ENCODE results near the gene MAL.
A peak's percentile ranks its signal among the peaks of the same experiment; 100 is the strongest.

MAL gene

DNA sequence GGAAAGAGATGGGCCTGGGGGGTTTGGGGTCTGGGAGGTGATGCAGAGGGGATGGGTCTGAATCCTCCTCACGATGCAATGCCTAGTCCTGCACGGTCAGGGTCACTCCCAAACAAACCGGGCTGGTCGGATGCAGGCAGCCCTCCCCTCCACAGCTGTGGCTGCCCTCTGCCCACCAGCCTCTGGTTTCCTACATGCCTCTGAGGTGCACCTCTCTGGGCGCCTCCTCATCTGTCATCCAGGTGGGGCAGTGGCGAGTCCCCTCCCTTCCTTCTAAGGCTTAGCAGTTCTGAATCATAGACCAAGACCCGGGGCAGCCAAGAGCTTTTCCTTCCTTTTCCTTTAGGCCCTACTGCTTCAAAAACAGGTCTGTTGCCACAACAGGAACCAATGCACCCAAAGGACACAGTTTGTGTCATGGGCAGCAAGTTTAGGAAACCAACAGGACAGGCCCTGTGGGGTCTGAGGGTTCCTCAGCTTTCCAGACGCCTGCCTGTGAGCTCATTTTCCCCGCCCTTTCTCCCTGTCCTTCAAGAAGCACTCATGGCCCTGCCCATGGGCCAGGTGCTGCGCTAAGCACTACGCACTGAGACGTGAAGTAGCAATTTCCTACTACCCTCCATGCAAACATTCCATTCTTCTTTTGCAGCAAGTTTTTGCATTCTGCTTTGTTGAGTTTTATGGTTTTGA, 6.5 kb upstream of the MAL start:
- FAIRE-seq (no peak), DNase-seq (ENCODE audit: insufficient read length) (no peak)
- TF ChIP-seq POLR2AphosphoS5 (IDR thresholded peaks at IDR 0.05; ENCODE audit: low read depth, low read length) (no peak), POLR2A (IDR thresholded peaks at IDR 0.05; ENCODE audit: low read depth, low read length) (no peak), TAF1 (IDR thresholded peaks at IDR 0.05; ENCODE audit: borderline replicate concordance, low read depth, low read length) (no peak)

DNA sequence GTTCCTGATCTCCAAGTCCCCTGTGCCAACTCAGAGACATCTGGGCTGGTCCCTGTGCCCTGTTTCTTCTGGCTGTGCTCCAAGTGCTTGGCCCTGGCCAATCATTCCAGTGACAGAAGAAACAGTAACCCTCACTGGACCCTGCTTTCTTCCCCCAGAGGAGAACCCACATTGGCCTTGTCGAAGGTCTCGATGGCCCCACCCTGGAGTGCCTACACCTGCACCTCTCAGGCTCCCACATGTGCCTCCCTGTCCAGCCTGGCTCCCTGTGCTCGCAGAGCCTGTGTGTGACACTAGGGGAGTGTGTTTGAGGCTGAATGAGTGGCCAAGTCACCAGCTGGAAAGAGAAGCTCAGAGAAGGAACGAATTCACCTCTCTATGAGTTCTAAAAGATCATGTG, 5.9 kb upstream of the MAL start:
- TF ChIP-seq POLR2AphosphoS5 (IDR thresholded peaks at IDR 0.05; ENCODE audit: low read depth, low read length) (no peak), POLR2A (IDR thresholded peaks at IDR 0.05; ENCODE audit: low read depth, low read length) (no peak), TAF1 (IDR thresholded peaks at IDR 0.05; ENCODE audit: borderline replicate concordance, low read depth, low read length) (no peak)
- DNase-seq (ENCODE audit: insufficient read length) (no peak), FAIRE-seq (no peak)

DNA sequence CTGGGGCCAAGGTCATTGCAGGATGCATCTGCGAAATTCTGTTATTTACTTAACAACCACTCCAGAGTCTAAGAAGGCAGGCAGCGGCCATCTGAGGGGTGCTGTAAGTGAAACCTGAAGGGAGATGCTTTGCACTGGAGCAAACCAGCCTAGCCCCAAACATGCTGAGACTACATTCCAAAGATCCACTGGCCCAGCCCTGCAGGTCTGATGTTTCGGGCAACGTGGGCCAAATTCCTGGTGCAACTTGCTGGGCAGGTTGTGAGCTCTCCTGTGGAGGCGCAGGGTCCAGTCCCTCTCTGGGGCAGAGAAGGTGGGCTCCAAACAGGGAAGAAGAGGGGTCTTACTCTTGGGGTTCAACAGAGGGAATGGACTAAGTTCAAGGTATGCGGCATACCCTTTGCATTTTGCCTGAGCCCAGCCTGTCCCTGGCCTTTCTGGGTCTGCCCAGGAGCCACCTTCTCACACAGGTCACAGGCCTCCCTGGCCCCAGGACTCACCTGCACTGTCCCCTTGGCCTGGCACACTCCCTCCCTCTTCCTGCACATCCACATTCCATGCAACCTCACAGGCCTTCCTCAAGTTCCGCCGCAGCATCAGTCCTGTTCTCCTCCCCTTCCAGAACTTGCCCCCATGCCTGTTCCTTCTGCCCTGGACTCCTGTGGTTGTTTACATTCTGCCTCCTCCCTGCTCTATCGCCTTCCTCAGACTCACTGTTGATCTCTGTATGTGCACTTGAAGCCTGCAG, 5.1 kb upstream of the MAL start:
- TF ChIP-seq POLR2AphosphoS5 (IDR thresholded peaks at IDR 0.05; ENCODE audit: low read depth, low read length) (no peak), POLR2A (IDR thresholded peaks at IDR 0.05; ENCODE audit: low read depth, low read length) (no peak), TAF1 (IDR thresholded peaks at IDR 0.05; ENCODE audit: borderline replicate concordance, low read depth, low read length) (no peak)
- DNase-seq (ENCODE audit: insufficient read length) (no peak), FAIRE-seq (no peak)

DNA sequence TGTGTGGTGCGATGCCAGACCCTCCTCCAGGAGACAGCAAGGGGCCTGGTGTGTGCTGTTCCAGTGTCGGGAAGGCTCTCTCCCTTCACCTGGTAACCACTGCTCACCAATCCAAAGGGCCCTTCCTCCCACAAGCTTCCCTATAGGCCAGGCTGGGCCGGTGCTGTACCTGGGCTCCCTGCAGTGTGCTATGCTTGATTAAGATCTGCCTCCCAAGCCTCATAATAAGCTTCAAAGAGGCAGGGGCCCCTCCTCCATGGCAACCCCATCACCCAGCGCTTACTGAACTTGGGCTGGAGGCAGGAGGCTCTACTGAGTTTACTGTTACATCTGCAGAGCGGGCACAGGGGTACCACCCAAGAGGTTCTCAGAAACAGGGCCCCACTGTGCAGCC, 4.5 kb upstream of the MAL start:
- DNase-seq (ENCODE audit: insufficient read length) (no peak), FAIRE-seq (no peak)
- no peak for TF ChIP-seq TAF1 (IDR thresholded peaks at IDR 0.05; ENCODE audit: borderline replicate concordance, low read depth, low read length)
- no peak for TF ChIP-seq POLR2A (IDR thresholded peaks at IDR 0.05; ENCODE audit: low read depth, low read length)
- TF ChIP-seq POLR2AphosphoS5 (IDR thresholded peaks at IDR 0.05; ENCODE audit: low read depth, low read length): no peak

DNA sequence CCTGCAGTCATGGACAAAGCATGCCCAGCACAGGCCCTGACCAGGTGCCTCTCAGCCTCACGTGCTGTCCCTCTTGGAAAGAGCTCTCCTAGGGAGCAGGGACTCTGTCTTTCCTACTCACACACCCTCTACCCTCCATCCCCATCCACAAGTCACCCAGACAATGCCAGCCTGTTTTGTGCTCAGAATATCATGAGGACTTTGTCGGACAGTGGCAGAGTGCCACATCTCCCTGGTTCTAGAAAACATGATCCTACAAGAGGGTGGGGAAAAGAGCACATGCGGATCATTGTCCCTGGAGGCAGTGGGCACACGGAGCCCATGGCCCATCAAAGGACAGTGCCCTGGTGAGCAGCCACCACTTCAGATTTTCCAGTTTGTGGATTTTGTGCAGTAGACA, 3.7 kb upstream of the MAL start:
- FAIRE-seq (no peak), DNase-seq (ENCODE audit: insufficient read length) (no peak)
- TF ChIP-seq POLR2AphosphoS5 (IDR thresholded peaks at IDR 0.05; ENCODE audit: low read depth, low read length) (no peak), POLR2A (IDR thresholded peaks at IDR 0.05; ENCODE audit: low read depth, low read length) (no peak), TAF1 (IDR thresholded peaks at IDR 0.05; ENCODE audit: borderline replicate concordance, low read depth, low read length) (no peak)

DNA sequence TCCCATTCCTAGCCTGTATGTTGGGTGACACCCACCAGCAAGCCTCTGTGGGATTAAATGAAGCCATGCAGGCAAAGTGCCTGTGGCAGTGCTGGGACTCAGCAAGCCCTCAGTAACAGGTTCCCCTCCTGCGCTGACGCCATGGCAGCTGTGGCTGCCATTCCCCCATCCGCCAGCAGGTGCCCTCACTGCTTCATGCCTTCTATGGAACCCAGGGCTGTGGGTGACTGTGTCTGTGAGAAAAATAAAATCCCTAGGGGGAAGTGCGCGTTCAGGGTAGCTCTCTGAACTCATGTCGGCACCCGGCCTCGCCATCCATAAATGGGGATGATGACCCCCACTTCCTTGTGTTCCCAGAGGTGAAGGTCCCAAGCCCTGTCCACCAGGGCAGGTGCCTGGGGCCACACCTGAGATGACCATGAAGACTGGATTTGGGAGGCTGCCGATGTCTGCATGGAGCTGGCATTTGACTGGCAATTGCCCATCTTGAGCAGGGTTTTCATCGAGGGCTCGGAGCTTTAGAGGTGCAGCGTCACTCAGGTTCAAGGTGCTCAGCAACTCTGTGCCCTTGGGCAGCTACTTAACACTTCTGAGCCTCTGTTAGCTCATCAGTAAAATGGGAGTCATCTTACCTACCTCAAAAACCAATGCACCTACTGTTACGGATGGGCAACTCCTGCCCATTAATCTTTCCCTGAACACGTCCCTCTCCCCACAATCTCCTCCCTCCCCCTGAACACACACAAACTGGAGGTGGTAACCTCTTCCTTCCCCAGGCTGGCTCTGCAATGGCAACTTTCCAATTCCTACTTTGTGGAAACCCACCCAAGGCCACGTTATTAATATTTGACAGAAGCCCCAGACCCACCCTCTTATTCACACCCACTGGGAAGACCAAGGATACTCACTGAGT, 2.9 kb upstream of the MAL start:
- FAIRE-seq: peak; percentile 95
- TF ChIP-seq POLR2AphosphoS5 (IDR thresholded peaks at IDR 0.05; ENCODE audit: low read depth, low read length) (no peak), POLR2A (IDR thresholded peaks at IDR 0.05; ENCODE audit: low read depth, low read length) (no peak), TAF1 (IDR thresholded peaks at IDR 0.05; ENCODE audit: borderline replicate concordance, low read depth, low read length) (no peak)
- peak; percentile 78 for DNase-seq (ENCODE audit: insufficient read length)

DNA sequence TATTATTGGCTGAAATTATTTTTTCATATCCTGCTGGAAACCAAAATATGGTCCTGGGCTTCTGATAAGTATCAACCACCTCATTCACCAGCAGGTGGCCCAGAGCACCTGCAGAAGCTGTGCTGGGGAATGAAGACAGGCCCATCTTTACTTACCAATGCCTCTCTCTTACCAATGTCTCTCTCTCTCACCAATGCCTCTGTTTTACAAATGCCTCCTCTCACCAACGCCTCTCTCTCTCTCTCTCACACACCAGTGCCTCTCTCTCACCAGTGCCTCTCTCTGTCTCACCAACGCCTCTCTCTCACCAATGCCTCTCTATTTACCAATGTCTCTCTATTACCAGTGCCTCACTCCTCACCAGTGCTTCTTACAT, 2.3 kb upstream of the MAL start:
- no peak for DNase-seq (ENCODE audit: insufficient read length)
- no peak for TF ChIP-seq POLR2A (IDR thresholded peaks at IDR 0.05; ENCODE audit: low read depth, low read length)
- no peak for TF ChIP-seq POLR2AphosphoS5 (IDR thresholded peaks at IDR 0.05; ENCODE audit: low read depth, low read length)
- no peak for TF ChIP-seq TAF1 (IDR thresholded peaks at IDR 0.05; ENCODE audit: borderline replicate concordance, low read depth, low read length)
- peak; percentile 83 for FAIRE-seq

DNA sequence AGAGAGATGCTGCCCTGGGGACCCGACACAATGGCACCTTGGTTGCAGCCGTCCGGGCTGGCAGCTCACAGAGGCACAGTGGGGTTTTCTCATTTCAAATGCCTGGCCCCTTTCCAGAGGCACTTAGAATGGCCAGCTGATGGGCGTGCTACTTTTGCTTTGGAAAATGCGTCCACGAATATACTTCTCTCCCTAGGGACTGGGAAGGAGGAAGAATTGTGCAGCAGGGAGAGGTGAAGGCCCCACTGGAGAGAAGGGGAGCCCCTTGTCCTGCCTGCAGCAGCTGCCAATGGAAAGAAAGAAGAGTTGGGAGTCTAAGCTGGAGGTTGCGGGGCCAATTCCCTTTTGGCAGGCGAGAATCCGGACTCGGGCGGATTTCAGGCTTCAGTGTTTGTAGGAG, 1.1 kb upstream of the MAL start:
- TF ChIP-seq POLR2AphosphoS5 (IDR thresholded peaks at IDR 0.05; ENCODE audit: low read depth, low read length) (no peak), POLR2A (IDR thresholded peaks at IDR 0.05; ENCODE audit: low read depth, low read length) (no peak), TAF1 (IDR thresholded peaks at IDR 0.05; ENCODE audit: borderline replicate concordance, low read depth, low read length) (no peak)
- FAIRE-seq: no peak
- no peak for DNase-seq (ENCODE audit: insufficient read length)

DNA sequence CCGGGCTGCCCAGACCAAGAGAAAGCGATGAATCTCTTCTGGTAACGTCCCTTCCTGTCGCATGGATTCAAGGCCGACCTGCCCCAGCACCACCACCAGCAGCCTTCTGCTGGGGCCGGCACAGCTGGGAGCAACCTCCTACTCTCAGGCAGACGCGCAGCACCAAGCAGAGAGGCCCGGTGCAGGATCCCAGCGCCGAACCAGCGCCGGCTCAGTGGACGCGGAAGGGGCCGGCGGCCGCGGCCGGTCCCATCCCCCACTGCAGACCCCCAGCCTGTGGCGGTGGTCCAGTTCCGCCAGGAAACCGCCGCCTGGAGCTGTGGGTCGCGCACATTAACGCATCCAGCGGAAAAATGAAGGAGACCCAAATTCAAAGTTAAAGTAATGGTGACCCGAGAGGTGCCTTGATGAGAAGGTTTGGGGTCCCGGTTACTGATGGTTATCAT, 525 bp upstream of the MAL start:
- DNase-seq (ENCODE audit: insufficient read length) (no peak), FAIRE-seq (no peak)
- TF ChIP-seq TAF1 (IDR thresholded peaks at IDR 0.05; ENCODE audit: borderline replicate concordance, low read depth, low read length) (no peak), POLR2AphosphoS5 (IDR thresholded peaks at IDR 0.05; ENCODE audit: low read depth, low read length) (no peak), POLR2A (IDR thresholded peaks at IDR 0.05; ENCODE audit: low read depth, low read length) (no peak)

DNA sequence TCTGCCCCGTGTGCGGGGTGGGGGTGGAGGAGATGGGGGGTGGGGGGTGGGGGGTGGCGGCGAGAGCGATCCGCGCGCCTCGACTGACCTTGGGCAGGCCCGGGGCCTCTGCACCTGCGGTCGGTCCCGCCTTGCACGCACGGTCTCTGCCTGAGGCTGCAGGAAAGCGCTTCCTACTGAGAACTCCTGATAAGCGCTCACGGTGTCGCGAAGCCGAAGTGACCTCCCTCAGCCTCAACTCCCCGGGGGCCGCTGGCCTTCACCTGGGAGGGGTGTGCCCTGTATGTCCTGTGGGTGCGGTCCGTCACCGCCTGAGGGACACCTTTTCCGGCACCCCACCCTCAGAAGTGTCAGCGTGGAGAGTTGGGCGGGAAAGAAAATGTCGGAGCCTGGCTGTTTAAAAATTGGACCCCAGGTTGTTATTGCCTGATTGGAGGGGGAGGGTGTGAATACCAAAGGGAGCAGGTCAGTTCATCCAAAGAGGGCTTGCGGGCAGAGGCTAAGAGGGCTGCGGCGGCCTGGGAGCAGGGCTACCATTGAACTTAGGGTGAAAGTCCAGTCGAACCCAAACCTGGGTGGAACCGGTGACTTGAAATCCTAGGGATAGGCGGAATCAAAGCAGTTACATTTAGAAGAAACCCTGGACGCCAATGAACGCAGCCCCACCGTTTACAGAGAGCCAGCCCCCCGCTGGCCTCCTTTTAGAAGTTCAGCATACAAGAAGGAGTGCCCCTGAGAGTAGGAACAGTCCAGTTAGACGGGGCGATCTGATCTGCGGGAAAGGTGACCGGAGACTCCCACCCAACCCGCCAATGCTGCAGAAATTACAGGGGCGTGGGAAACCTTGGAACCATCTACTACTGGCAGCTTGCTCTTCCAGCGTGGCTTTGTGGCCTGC, 1.2 kb downstream of the MAL start:
- FAIRE-seq: no peak
- TF ChIP-seq TAF1 (IDR thresholded peaks at IDR 0.05; ENCODE audit: borderline replicate concordance, low read depth, low read length): no peak
- TF ChIP-seq POLR2AphosphoS5 (IDR thresholded peaks at IDR 0.05; ENCODE audit: low read depth, low read length): no peak
- no peak for TF ChIP-seq POLR2A (IDR thresholded peaks at IDR 0.05; ENCODE audit: low read depth, low read length)
- no peak for DNase-seq (ENCODE audit: insufficient read length)

Measured in GM12892 (cell line).